ENCODE measurements around the gene TRIOBP. TPM values are rescaled to one million over a fixed set of nuclear protein-coding genes. Genes with fewer than 3 reads are reported as not detected.

TRIOBP gene
- total RNA-seq, 1 experiment from 2014 or later, result 28.7 TPM

GRCh38 chr22:37769056-37769455, 72.2 kb downstream of the TRIOBP start:
- H3K27ac ChIP-seq (ENCODE audit: low read depth, low read length, poor library complexity, severe bottlenecking), result no peak overlapping the region
- no peak overlapping the region for H3K4me3 ChIP-seq (ENCODE audit: low read depth, low read length, poor library complexity, severe bottlenecking)
- no TSS peak for BruUV-seq (replicated peaks)
- ChIA-PET CTCF (no interaction called here), POLR2A (ENCODE audit: low non-redundant PET) (no interaction called here)
- no peaks in the 10 kb centered on the region for H3K9me3 ChIP-seq (ENCODE audit: low read depth, low read length, poor library complexity, severe bottlenecking)
- H3K4me1 ChIP-seq (ENCODE audit: insufficient read depth, low read length, poor library complexity, severe bottlenecking), result no peaks in the 10 kb centered on the region
- no peaks in the 10 kb centered on the region for H3K27me3 ChIP-seq (replicated peaks; ENCODE audit: insufficient read depth, low read depth, low read length, poor library complexity)
- intact Hi-C loops (cut with micrococcal nuclease; ENCODE audit: unreplicated experiment), result no loop called here
- DNase-seq (ENCODE audit: low spot score), result no peak
- H3K36me3 ChIP-seq (ENCODE audit: insufficient read depth, low read length, poor library complexity, severe bottlenecking), result peaks cover 4% of the 10 kb centered on the region
- no peak for TF ChIP-seq CTCF (conservative IDR thresholded peaks at IDR 0.05; ENCODE audit: low read depth, low read length)
- TF ChIP-seq EZH2 (IDR thresholded peaks at IDR 0.05; ENCODE audit: borderline replicate concordance, low read depth, low read length, poor library complexity, severe bottlenecking), result no peak

DNA sequence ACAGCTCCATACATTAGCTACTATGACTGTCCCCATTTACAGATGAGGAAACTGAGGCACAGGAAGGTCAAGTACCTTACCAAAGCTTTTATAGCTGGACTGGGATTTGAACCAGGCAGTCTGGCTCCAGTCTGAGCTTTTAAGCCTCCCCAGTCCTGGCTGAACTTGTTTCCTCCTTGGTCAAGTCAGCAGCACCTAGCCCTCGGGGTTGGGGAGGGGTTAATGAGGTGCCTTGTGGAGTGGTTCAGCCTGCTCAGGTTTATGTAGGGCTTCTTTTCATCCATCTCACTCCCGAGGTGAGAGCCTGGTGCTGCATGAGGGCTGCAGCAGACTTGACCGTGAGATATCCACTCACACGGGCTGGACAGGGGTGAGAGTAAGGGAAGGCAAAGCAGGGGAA, 74.2 kb downstream of the TRIOBP start:
- no peaks in the 10 kb centered on the region for H3K27me3 ChIP-seq (replicated peaks; ENCODE audit: insufficient read depth, low read depth, low read length, poor library complexity)
- H3K9me3 ChIP-seq (ENCODE audit: low read depth, low read length, poor library complexity, severe bottlenecking), result no peaks in the 10 kb centered on the region
- no TSS peak for BruUV-seq (replicated peaks)
- CTCF ChIA-PET, result no interaction called here
- no peaks in the 10 kb centered on the region for H3K4me1 ChIP-seq (ENCODE audit: insufficient read depth, low read length, poor library complexity, severe bottlenecking)
- no peak overlapping the region for H3K4me3 ChIP-seq (ENCODE audit: low read depth, low read length, poor library complexity, severe bottlenecking)
- POLR2A ChIA-PET (ENCODE audit: low non-redundant PET), result interaction anchor here (0.6 kb wide), 1 partner anchor 15 kb away, joined by 3 read pairs; no protein-coding TSS in a partner anchor
- no peak overlapping the region for H3K27ac ChIP-seq (ENCODE audit: low read depth, low read length, poor library complexity, severe bottlenecking)
- intact Hi-C loops (cut with micrococcal nuclease; ENCODE audit: unreplicated experiment), result no loop called here
- TF ChIP-seq EZH2 (IDR thresholded peaks at IDR 0.05; ENCODE audit: borderline replicate concordance, low read depth, low read length, poor library complexity, severe bottlenecking), result no peak
- no peak for TF ChIP-seq CTCF (conservative IDR thresholded peaks at IDR 0.05; ENCODE audit: low read depth, low read length)
- H3K36me3 ChIP-seq (ENCODE audit: insufficient read depth, low read length, poor library complexity, severe bottlenecking), result peaks cover 4% of the 10 kb centered on the region
- DNase-seq (ENCODE audit: low spot score), result no peak

DNA sequence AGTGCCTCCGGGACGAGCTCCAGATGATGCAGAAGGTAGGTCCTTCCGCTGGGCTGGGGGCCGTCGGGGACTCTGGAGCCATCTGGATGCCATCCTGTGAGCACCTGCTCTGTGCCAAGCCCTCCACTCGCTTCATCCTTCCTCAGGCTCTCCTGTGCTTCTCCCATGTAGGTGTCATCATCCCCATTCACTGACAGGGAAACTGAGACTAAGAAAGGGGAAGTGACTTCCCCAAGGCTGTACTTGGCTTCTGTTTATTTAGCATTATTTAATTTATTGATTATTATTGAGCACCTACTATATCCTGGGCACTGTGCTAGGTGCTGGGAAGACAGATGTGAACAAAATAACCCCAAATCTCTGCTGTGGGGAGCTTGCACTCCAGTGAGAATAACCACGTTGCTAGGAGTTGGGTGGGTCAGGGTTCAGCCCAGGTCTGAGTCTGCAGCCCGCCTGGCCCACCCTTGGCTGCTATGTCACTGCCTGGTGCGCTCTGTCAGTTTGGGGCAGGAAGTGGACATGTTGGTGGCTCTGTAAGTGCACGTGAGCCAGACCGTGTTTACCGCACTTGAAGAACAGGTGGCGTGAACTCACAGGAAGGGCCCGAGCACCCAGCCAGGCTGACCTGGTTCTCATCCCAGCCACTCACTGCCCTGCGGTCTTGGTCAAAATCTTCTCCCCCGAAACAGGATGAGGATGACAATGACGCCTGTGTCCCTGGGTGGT, 75.0 kb downstream of the TRIOBP start:
- intact Hi-C loops (cut with micrococcal nuclease; ENCODE audit: unreplicated experiment), result no loop called here
- H3K27me3 ChIP-seq (replicated peaks; ENCODE audit: insufficient read depth, low read depth, low read length, poor library complexity), result no peaks in the 10 kb centered on the region
- no peaks in the 10 kb centered on the region for H3K9me3 ChIP-seq (ENCODE audit: low read depth, low read length, poor library complexity, severe bottlenecking)
- ChIA-PET CTCF (no interaction called here), POLR2A (ENCODE audit: low non-redundant PET) (no interaction called here)
- no peak overlapping the region for H3K4me3 ChIP-seq (ENCODE audit: low read depth, low read length, poor library complexity, severe bottlenecking)
- no peak overlapping the region for H3K27ac ChIP-seq (ENCODE audit: low read depth, low read length, poor library complexity, severe bottlenecking)
- no peaks in the 10 kb centered on the region for H3K4me1 ChIP-seq (ENCODE audit: insufficient read depth, low read length, poor library complexity, severe bottlenecking)
- TF ChIP-seq EZH2 (IDR thresholded peaks at IDR 0.05; ENCODE audit: borderline replicate concordance, low read depth, low read length, poor library complexity, severe bottlenecking) (no peak), CTCF (conservative IDR thresholded peaks at IDR 0.05; ENCODE audit: low read depth, low read length) (no peak)
- no peak for DNase-seq (ENCODE audit: low spot score)
- peaks cover 4% of the 10 kb centered on the region for H3K36me3 ChIP-seq (ENCODE audit: insufficient read depth, low read length, poor library complexity, severe bottlenecking)
- no TSS peak for BruUV-seq (replicated peaks)
